Transverse colon (tissue), 4 donors: ENCODE measurements around the gene MAP3K7. TPM values are rescaled to one million over a fixed set of nuclear protein-coding genes. Genes with fewer than 3 reads are reported as not detected.

Experiments used
- DNase-seq: peaks from one replicate; pipeline ENCODE4 v3.0.0-alpha.2; 2019
- H3K27ac ChIP-seq, 4 donors: fragments of 200-600 bp; sonication (generic); 2 replicates each; pipeline ENCODE4 v1.5.1; 2016 to 2018; ENCODE audit warnings: inconsistent platforms in 4 of 4
- H3K27me3 ChIP-seq: fragments of 200-600 bp; sonication (generic); 2 replicates; pipeline ENCODE4 v1.5.1; 2017; ENCODE audit warnings: inconsistent platforms
- H3K36me3 ChIP-seq, 4 donors: fragments of 200-600 bp; sonication (generic); 2 replicates each; pipeline ENCODE4 v1.5.1; 2017 to 2019; ENCODE audit warnings: inconsistent platforms in 4 of 4
- H3K4me1 ChIP-seq, 4 donors: fragments of 200-600 bp; sonication (generic); 2 replicates each; pipeline ENCODE4 v1.5.1; 2017 to 2020; ENCODE audit warnings: inconsistent platforms in 4 of 4
- H3K4me3 ChIP-seq, 4 donors: fragments of 200-600 bp; sonication (generic); 1 replicate in 1 of 4; 2 replicates in 3 of 4; pipeline versions ENCODE4 v1.5.1 to v1.6.1; 2017 to 2019; ENCODE audit warnings: inconsistent platforms in 4 of 4
- H3K9me3 ChIP-seq, 2 donors: fragments of 200-600 bp; sonication (generic); 2 replicates each; pipeline ENCODE4 v1.5.1; 2017 to 2019; ENCODE audit warnings: inconsistent platforms in 2 of 2
- CTCF ChIP-seq, 5 experiments: fragments of 200-600 bp in 3 of 5; fragments of 450-650 bp in 2 of 5; sonication (generic) in 3 of 5; IDR thresholded peaks; 1 replicate in 2 of 5; 2 replicates in 3 of 5; pipeline ENCODE4 v1.5.1; 2016 to 2017; ENCODE audit warnings: antibody characterized with exemption in 5 of 5, inconsistent platforms in 3 of 5, mild to moderate bottlenecking in 2 of 5, moderate library complexity in 1 of 5
- EP300 ChIP-seq: sonication (generic); formaldehyde crosslinking; IDR thresholded peaks from one replicate; pipeline ENCODE4 v1.6.1; 2017; ENCODE audit warnings: antibody characterized with exemption, low read depth
- POLR2A ChIP-seq: fragments of 450-650 bp; IDR thresholded peaks from one replicate; pipeline ENCODE4 v1.6.1; 2016; ENCODE audit warnings: antibody characterized with exemption, mild to moderate bottlenecking, moderate library complexity
- POLR2AphosphoS5 ChIP-seq, 3 donors: sonication (generic); formaldehyde crosslinking; IDR thresholded peaks; one replicate each; pipeline ENCODE4 v1.6.1; 2016; ENCODE audit warnings: antibody characterized with exemption in 3 of 3
- WGBS, 2 donors: methylation state at CpG; one replicate each; pipeline ENCODE4 v1.1.5; 2018; ENCODE audit warnings: low coverage in 1 of 2; 5-methylcytosine and 5-hydroxymethylcytosine counted together
- in situ Hi-C, 4 donors: fragments of 200-750 bp; cut with MboI; loops; one replicate each; pipeline versions ENCODE4 v1.15.0 to v1.15.1; 2017; ENCODE audit warnings: low sequenced_read_pairs in 3 of 4, low pct_ligation_motif_present in 1 of 4, low pct_unique_long_range_greater_than_20kb in 1 of 4
- intact Hi-C: fragments of 100-400 bp; cut with DNase I; formaldehyde crosslinking; loops from one replicate; pipeline ENCODE4 v1.15.1; 2023; ENCODE audit warnings: low total_unique reads
- total RNA-seq, 4 donors: library from RNA; depleted of rRNA; stranded (reverse); fragments of >200 nt; gene quantifications; one replicate each; pipeline ENCODE4 v1.1.0, GENCODE V29; 2016

MAP3K7 gene
- total RNA-seq, 4 donors from 2014 or later: 19.3 to 37.6 (median 28.5) TPM

- DNase-seq: no peak
- H3K27ac ChIP-seq: no peak overlapping the region
- no peaks in the 10 kb centered on the region for H3K9me3 ChIP-seq
- TF ChIP-seq POLR2AphosphoS5 (IDR thresholded peaks at IDR 0.05): no peak
- no peak for TF ChIP-seq EP300
- no peak for TF ChIP-seq POLR2A
- TF ChIP-seq CTCF (IDR thresholded peaks at IDR 0.05): no peak
- H3K4me1 ChIP-seq: peaks cover 0 to 16% (median 6%) of the 10 kb centered on the region in 4 donors
- intact Hi-C loops (no loop called here), in situ Hi-C loops (no loop called here)
- H3K4me3 ChIP-seq: no peak overlapping the region
- no peaks in the 10 kb centered on the region for H3K36me3 ChIP-seq
- peaks cover 65% of the 10 kb centered on the region for H3K27me3 ChIP-seq
- WGBS, 2 donors: 65 to 70% methylated on average over 5 to 6 of the region's 6 CpGs
These were observed 25.4 kb upstream of the MAP3K7 start for GRCh38 chr6:90612313-90612680.

GRCh38 chr6:90611543-90612312, 24.9 kb upstream of the MAP3K7 start:
- intact Hi-C loops: no loop called here
- in situ Hi-C loops: no loop called here
- peaks cover 63% of the 10 kb centered on the region for H3K27me3 ChIP-seq
- no peaks in the 10 kb centered on the region for H3K9me3 ChIP-seq
- peak overlapping the region; percentile 36 to 72 (median 63) for H3K27ac ChIP-seq
- H3K4me3 ChIP-seq: peak overlapping the region in 3 of 4 donors; percentile 41 to 70 (median 47)
- 42 to 59% methylated on average over 5 to 25 of the region's 25 CpGs for WGBS, 2 donors
- no peak for TF ChIP-seq POLR2A
- TF ChIP-seq EP300: no peak
- TF ChIP-seq POLR2AphosphoS5 (IDR thresholded peaks at IDR 0.05): no peak
- no peak for TF ChIP-seq CTCF (IDR thresholded peaks at IDR 0.05)
- H3K4me1 ChIP-seq: peaks cover 0 to 16% (median 6%) of the 10 kb centered on the region in 4 donors
- H3K36me3 ChIP-seq: no peaks in the 10 kb centered on the region
- DNase-seq: no peak

- peaks cover 0 to 16% (median 6%) of the 10 kb centered on the region in 4 donors for H3K4me1 ChIP-seq
- TF ChIP-seq EP300 (no peak), POLR2AphosphoS5 (IDR thresholded peaks at IDR 0.05) (no peak), POLR2A (no peak), CTCF (IDR thresholded peaks at IDR 0.05) (no peak)
- H3K36me3 ChIP-seq: no peaks in the 10 kb centered on the region
- intact Hi-C loops: no loop called here
- 0 to 3% methylated on average over 14 to 27 of the region's 72 CpGs for WGBS, 2 donors
- H3K4me3 ChIP-seq: peak overlapping the region; percentile 40 to 70 (median 44)
- in situ Hi-C loops: no loop called here
- peak overlapping the region; percentile 36 to 72 (median 63) for H3K27ac ChIP-seq
- no peaks in the 10 kb centered on the region for H3K9me3 ChIP-seq
- peaks cover 57% of the 10 kb centered on the region for H3K27me3 ChIP-seq
- DNase-seq: no peak
These were observed 24.1 kb upstream of the MAP3K7 start for GRCh38 chr6:90610751-90611542.

GRCh38 chr6:90610301-90610750, 23.5 kb upstream of the MAP3K7 start:
- peak overlapping the region; percentile 36 to 72 (median 63) for H3K27ac ChIP-seq
- H3K27me3 ChIP-seq: peaks cover 56% of the 10 kb centered on the region
- peak overlapping the region; percentile 40 to 70 (median 44) for H3K4me3 ChIP-seq
- in situ Hi-C loops (no loop called here), intact Hi-C loops (no loop called here)
- DNase-seq: no peak
- no peak for TF ChIP-seq POLR2AphosphoS5 (IDR thresholded peaks at IDR 0.05)
- TF ChIP-seq EP300: no peak
- no peak for TF ChIP-seq CTCF (IDR thresholded peaks at IDR 0.05)
- no peak for TF ChIP-seq POLR2A
- H3K9me3 ChIP-seq: no peaks in the 10 kb centered on the region
- WGBS, 2 donors: 7 to 11% methylated on average over 3 to 22 of the region's 22 CpGs
- H3K36me3 ChIP-seq: no peaks in the 10 kb centered on the region
- H3K4me1 ChIP-seq: peaks cover 0 to 16% (median 6%) of the 10 kb centered on the region in 4 donors
